GM19438 (cell line): ENCODE measurements around the gene YBEY.

Experiments used
- ATAC-seq: cut with Tn5 transposase; IDR thresholded peaks from one replicate; pipeline ENCODE4 v1.9.1; 2021; ENCODE audit warnings: low read depth; ENCODE audit not compliant: unreplicated experiment

The YBEY gene

DNA sequence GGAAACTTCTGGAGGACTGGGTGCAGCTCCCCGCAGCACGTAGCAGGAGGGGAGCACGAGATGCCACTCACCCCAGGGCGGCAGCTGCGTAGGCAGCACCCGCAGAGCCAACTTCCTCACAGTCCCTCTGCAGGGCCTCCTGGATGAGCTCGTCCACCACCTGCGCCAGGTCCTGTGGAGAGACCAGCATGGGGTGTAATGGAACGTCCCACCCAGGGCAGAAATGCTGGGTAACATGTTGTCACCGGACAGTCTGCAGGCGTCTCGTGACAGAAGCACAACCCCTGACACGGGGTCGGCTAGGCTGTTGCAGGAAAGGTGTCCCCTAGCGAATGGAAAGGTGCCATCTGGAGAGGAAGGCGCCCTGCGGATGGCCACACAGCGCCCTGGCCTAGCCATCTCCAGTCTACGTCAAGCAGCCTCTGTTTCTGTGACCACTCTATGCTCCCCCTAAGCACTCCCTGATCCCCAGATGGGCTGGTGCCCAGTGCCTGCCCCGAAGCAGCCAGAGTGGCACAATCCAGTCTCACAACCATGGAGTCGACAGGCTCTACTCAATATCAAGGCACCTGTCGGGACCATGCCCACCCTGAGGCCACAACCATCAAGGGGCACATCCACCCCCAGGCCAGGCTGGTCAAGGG, 22.0 kb upstream of the YBEY start:
- ATAC-seq: no peak

DNA sequence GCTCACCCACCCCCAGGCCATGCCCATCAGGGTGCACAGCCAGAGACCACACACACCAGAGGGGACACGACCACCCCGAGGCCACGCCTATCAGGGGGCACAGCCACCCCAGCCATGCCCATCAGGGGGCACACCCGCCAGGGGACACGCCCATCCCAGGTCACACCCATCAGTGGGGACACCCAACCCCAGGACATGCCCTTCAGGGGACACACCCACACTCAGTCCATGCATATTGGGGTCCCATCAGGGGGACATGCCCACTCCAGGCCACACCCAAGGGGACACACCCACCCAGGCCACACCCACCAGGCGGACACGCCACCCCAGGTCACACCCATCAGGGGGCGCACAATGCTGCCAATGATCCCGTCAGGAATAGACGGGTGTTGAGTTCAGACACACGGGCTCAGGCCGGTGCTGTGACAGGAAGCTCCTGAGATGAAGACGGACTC, 21.4 kb upstream of the YBEY start:
- no peak for ATAC-seq

DNA sequence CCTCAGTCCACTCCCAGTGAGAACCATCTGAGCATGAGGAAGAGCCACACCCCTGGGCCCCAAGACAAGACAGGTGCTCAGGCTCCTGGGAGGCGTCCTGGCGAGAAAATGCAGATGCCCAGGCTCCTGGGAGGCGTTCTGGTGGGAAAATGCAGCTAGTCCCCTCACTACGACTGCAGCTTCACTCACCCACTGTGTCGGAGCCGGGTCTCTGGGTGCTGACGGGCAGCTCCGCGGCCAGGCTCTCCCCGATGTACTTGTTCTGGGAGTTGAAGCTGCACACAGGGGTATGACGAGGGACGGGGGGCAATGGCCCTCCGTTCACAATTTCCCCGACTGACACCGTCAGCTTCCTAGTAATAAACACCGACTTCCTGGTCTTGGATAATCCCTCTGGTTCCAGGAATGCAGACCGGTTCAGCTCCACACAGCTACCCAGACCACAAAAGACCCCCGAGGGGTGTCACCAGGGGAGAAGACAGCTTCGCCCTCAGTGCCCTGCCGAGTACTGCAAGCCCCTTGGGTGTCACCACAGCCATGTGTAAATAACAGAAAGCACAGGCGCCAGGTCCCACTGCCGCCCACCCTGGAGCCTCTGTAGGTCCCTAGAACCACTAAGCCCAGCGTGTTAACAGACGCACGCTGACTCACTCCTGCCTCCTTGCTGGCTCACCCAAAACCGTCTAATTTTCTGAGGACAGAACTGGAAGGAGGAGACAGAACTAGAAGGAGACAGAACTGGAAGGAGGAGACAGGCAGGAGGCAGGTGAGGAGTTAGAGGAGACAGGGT, 20.2 kb upstream of the YBEY start:
- ATAC-seq: no peak

DNA sequence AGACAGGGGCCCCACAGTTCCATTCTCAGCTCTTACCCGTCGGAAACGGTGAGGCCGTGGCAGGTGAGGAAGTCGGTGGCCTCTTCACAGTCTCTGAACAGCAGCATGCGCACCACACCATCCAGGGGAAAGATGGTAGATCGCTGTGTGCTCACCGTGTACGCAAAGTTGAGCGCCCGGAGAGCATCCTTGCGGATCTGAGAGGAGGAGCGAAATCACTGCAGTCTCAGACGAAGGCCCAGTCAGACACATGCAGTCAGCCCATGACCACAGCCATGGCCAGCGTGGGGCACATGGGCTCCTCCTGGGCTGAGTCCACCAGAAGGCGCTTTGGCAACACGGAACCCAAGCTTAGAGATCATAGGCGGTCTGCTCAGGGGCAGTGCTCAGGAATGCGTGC, 19.2 kb upstream of the YBEY start:
- no peak for ATAC-seq

DNA sequence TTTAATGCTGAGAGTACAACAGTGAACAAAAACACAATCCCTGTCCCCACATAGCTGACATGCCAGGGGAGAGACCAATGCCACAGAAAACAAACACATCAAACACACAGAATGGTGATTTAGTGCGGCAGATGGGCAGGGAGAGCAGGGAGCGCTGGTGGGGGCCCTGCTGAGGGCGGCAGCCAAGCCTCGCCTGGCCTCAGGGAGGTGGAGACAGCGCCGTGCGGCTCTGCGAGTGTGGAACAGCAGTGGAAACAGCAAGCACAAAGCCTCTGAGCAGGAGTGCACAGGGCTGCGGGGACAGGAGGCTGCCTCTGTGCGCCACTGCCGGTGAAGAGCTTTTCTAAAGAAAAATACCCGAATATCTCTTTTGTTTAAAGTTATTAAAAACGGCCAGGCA, 17.8 kb upstream of the YBEY start:
- no peak for ATAC-seq

DNA sequence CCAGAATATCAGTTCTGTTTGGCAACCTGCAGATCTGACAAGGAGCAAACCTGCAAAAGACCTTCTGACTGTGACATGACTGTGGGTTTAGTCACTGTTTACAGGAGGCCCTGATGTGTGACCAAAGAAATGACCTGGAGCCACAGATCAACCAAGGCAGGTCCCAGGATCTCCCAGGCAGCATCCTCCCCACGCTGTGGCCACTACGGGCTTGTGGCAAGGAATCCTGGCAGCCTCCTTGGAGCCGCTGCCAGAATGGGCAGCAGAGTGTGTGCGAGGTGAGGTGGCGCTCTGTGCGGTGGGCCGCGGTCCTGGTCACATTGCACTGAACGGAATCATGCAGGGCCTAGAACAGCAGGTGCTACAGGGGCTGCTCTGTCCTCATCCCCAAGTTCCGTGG, 16.7 kb upstream of the YBEY start:
- ATAC-seq: no peak

DNA sequence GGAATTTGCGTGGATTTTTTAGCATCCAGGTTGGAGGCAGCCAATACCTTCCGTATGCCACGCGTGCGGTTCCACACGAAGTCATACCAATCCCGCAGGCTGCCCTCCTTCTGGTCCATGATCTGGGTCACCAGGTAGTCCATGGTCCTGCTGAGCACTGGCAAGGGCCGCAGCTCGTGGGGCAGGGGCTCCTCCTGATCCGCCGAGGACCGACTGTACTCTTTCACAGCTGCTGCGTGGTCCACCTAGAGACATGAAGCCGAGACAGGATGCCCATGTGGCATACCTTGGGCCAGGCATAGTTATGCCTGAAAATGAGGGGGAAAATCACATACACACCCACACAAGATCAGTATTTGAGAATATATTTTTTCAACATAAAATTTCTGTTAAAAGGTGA, 12.8 kb upstream of the YBEY start:
- no peak for ATAC-seq

DNA sequence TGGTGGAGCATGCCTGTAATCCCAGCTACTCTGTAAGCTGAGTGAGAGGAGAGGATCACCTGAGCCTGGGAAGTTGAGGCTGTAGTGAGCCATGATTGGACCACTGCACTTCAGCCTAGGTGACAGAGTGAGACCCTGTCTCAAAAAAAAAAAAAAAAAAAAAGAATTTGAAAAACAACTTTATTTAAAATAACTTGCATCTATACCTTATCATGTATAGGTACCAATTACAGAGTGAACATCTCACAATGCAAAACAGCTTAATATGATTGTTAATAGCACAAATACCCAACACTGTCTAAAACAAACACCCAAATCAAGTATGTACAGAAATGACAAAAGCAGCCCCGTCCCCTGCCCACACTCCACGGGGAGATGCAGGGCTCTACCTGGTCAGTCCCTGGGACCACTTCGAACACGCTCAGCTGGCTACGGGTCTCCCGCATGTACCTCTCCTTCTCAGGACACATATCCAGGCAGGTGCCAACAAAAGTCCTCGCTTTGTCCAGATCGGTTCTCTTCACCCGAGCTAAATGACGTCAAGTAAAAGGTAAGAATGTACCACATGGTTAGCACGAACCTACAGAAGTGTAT, 11.2 kb upstream of the YBEY start:
- ATAC-seq: no peak

DNA sequence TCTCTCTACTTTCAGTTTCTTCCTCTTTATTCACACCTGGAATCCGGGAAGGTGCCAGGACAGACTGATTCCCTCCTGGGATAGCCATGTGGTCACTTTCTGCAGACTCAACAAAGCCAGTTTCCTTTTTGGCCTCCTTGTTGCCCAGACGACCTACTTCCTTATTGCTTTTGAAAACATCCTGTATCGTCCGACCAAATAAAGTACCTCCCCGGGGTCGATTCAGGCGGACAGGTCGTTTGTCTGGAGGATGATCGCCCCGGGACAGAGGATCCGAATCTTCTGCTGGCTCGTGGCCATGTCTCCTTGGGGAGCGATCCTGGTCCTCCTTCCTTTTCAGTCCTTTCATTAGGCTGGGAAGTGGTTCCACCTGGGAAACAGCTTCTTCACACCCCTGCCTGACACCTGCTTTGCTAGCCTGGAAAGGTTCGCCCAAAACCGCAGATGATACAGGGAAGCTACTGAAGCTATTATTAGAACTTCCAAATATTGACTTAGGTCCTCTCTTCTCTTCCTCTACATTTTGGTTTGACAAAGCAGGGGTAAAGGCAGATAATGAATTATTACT, 2.0 kb upstream of the YBEY start:
- ATAC-seq: no peak

DNA sequence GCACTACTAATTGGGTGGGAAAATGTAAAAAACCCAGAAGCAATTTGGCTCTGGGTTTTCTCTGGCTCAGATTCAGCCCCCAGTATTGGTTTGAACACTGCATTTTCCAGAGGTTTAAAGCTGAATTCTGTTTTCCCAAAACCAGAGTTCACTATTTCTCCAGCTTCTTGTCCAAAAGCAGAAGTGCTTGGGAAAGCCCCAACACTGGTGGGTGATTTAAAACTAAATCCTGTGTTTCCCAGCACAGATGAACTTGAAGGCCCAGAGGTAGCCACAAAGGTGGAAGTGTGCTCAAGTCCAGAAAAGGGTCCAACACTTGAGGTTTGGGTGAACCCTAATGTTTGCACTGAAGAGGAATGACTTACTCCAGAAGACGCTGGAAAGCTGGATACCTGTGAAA, 1.4 kb upstream of the YBEY start:
- no peak for ATAC-seq

DNA sequence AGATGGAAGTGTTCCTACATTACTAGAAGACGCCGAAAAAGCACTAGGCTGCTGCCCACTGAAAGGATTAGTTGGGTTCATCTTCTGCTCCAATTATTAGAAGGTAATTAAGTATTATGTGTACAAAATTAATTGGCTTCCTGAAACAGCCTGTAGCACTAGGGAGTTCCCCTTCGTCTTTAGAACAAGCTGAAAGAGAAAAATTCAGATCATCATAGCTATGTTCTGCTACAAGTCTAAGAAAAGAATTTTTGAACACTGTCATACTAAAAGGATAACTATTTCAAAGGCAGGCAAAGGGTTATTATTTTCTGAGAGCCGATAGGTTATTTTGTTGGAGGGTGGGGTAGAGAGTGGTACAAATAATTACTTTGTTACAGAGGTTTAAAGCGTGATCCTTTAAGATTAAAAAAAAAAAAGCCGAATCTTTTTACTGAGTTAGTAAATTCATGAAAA, 908 bp upstream of the YBEY start, which contains the start of gene MCM3AP:
MCM3AP (minus strand) TSS at position 406 of the 456 bp plus-strand sequence; CDS start at position 81, 325 bp downstream.
- no peak for ATAC-seq

DNA sequence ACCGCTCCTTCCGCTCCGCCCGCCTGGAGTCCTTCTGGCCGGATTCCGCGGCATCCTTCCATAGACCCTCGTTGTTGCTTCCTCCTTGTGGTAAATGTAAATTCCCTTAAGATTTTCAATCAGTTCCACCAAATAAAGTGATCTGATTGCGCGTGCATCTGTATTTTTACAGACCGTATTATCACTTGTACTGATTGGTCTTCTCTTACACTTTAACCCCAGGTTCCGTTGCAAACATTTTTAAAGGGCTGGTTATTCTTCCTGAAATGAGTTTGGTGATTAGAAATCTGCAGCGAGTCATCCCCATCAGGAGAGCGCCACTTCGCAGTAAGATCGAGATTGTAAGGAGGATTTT, 483 bp downstream of the YBEY start:
- ATAC-seq: no peak

DNA sequence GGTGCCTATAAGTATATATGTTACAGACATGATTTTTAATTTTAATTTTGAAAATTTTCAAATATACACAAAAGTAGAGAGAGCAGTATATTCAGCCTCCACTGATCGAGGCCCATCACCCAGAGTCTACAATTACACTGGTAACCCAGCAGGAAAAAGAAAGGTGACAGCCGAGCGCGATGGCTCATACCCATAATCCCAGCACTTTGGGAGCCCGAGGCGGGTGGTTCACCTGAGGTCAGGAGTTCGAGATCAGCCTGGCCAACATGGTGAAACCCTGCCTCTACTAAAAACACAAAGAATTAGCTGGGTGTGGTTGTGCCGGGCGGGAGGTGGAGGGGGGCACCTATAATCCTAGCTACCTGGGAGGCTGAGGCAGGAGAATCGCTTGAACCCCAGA, 1.4 kb downstream of the YBEY start:
- ATAC-seq: no peak

DNA sequence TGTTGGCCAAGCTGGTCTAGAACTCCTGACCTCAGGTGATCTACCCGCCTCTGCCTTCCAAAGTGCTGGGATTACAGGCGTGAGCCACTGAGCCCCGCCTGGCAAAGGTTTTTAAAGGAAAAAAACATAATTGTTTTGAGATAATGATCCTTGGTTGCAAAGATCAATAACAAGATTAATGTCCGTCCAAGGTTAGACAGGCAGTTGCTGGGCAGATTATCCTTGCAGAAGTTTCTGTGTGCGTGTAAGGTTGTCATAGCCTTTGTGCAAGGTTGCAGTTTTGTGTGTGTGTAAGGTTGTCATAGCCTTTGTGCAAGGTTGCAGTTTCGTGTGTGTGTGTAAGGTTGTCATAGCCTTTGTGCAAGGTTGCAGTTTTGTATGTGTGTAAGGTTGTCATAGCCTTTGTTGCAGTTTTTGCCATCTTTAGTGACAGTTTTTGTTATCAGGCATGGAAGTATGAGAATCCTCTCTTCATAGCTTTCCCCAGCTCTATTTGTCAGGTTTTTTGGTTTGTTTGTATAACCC, 3.6 kb downstream of the YBEY start:
- ATAC-seq: no peak

DNA sequence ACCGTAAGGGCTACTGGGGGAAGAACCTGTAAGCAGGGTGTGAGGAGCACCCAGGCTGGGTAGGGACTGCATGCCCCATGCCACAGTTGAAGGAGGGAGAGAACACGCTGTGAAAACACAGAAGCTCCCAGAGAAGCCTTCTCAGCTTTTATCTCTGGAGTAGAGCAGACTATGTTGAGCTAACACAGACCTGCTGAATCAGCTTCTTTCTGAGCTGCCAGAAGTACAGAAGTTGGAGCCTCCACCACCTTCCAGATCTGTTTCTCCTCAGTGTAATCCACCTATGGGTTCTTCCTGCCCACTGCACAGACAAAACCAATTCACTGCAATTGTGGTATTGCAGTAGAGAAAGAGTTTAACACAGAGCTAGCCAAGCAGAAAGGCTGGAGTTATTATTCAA, 5.4 kb downstream of the YBEY start:
- no peak for ATAC-seq

DNA sequence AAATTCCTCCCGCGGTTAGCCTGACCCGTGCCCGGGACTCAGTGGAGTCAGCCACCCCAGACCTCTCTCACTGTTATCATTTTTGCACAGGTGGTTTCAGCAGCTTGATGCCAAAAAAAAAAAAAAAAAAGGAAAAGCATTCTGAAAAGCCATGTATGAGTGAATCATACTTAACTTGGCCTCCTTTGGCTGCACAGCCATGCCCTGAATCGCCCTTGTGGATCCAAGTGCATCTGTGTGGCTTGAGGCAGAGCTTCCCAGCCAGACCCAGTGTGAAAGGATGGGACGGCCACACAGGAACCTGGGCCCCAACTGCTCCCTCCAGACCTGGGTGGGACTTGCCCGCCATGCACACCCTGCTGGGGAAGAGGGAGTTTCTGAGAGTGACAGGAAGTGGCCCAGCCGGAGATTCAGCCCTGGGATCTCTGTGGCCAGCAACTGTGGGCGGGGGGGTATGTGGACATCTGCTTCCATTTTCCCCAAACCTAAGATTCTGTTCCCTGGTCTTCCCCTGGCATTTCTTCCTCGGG, 8.6 kb downstream of the YBEY start:
- ATAC-seq: no peak

DNA sequence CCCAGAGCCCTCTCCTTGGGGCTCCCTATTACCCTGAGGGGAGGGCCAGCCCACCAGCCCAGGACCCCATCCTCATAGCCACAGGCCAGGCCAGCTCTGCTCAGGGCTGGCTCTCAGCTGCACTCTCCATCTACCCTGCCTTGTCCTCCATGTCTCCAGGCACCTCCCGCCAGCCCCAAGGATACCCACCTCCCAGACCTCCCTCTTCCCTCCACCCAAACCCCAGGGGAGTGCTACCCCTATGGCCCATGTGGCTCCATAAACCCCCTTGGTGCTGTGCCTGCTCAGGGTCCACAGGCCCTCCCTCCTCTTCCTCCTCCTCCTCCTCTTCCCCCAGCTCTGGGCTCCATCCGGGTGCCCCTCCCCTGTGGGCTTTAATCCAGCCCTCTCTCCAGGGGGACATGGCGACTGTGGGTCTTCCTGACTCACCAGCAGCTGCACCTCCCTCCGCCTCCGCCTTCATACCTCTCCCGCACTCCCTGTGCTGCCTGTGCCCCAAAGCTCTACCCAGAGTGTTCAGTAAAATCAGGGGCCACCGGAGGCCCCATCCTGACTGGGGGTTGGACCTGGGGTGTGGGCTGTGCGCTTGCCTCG, 9.1 kb downstream of the YBEY start:
- ATAC-seq: no peak

DNA sequence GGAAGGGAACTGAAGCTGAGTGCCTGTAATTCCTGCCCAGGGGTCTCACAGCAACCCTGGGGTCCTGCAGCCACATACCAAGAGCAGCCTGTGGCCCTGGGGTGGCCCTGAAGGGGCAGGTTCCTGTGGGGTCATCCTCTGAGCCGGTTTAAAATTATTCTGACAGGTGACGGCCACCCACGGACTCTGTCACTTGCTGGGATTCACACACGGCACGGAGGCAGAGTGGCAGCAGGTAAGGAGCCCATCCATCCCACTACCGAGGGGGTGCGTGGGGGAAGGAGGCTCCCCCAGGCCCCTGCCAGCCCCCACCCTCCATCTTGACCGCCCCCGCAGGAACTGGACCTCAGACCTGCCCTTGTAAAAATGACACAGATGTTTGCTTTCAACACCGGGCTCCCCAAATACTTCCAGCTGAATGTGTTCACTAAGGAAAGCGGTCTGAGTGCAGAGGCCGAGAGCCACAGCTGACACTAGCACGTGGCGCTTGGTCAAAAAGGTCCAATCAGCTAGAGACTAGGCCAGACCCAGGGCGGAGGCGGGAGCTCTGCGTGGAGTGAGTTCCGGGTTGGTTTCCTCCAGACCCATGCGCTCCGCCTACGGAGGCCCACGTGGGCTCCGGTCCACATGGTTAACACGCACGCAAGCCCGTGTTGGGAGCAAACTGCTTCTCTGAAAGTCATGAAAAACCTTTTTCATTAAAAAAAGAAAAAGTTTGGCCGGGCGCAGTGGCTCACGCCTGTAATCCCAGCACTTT, 10.0 kb downstream of the YBEY start:
- ATAC-seq: no peak

DNA sequence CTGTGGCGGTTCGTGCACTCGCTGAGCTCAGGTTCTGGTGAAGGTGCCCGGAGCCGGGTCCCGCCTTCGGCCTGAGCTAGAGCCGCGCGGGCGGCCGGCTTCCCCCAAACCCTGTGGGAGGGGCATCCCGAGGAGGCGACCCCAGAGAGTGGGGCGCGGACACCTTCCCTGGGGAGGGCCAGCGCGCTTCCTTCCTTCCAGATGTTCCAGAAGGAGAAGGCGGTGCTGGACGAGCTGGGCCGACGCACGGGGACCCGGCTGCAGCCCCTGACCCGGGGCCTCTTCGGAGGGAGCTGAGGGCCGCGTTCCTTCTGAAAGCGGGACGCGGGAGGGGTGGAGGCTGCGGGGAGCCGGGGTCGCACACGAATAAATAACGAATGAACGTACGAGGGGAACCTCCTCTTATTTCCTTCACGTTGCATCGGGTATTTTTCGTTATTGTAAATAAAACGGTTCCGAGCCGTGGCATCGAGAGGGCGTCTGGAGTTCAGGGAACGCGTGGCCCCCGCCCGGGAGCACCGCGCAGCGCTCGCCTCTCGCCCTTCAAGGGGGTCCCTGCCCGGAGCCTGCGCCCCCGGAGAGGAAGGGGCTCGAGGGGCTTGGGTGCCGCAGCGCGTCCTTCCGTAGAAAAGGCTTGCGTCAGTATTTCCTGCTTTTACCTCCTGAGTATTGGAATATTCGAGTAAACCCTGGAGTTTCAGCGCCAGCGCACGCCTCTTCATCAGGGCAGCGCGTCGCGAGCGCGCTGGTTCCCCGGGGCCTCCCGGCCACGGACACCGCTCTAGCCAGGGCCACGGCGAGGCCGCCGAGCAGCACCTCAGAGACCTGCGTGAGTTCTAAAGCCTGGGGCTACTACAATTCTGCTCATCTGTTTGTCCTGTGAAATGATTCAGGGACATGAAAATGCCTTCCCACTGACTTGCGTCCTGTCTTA, 11.5 kb downstream of the YBEY start:
- ATAC-seq: no peak
